GM12875 (cell line): ENCODE measurements around the gene DGCR2.
"Not testable (repeated sequence)": the region's sequence is repeated elsewhere in the genome, so short reads cannot be mapped to it uniquely, and the experiment has no call there.

ENCODE experiments used
- H3K4me3 ChIP-seq: one replicate; pipeline ENCODE4 v1.5.1; 2011; ENCODE audit warnings: low read depth, low read length, control low read depth
- CTCF ChIP-seq: IDR thresholded peaks from 2 replicates; pipeline ENCODE4 v1.5.1; 2011; ENCODE audit warnings: low read depth, mild to moderate bottlenecking, control low read depth, inconsistent platforms, low read length, moderate library complexity, borderline replicate concordance; ENCODE audit not compliant: insufficient read depth

The DGCR2 gene

GRCh38 chr22:19012308-19012986 lies 109.8 kb downstream of the DGCR2 start:
- no peak for TF ChIP-seq CTCF

GRCh38 chr22:19011611-19012010 lies 110.6 kb downstream of the DGCR2 start:
- H3K4me3 ChIP-seq = not testable (repeated sequence)

More at GRCh38 chr22:19012308-19012986, 109.8 kb downstream of the DGCR2 start:
- no peak overlapping the region for H3K4me3 ChIP-seq

- TF ChIP-seq CTCF = no peak
- no peak overlapping the region for H3K4me3 ChIP-seq
Observed at GRCh38 chr22:19011075-19011474, 111.1 kb downstream of the DGCR2 start.

GRCh38 chr22:19005905-19006304 lies 116.3 kb downstream of the DGCR2 start:
- no peak for TF ChIP-seq CTCF
- H3K4me3 ChIP-seq = no peak overlapping the region

GRCh38 chr22:19004471-19004870 lies 117.7 kb downstream of the DGCR2 start:
- H3K4me3 ChIP-seq = no peak overlapping the region
- no peak for TF ChIP-seq CTCF

- TF ChIP-seq CTCF = no peak
- no peak overlapping the region for H3K4me3 ChIP-seq
Observed at GRCh38 chr22:19003508-19003907, 118.7 kb downstream of the DGCR2 start.

GRCh38 chr22:19002684-19003038 lies 119.6 kb downstream of the DGCR2 start:
- no peak overlapping the region for H3K4me3 ChIP-seq
- TF ChIP-seq CTCF = no peak

GRCh38 chr22:19001204-19001603 lies 121.0 kb downstream of the DGCR2 start:
- H3K4me3 ChIP-seq = no peak overlapping the region
- TF ChIP-seq CTCF = no peak

- H3K4me3 ChIP-seq = not testable (repeated sequence)
Observed at GRCh38 chr22:19000106-19000505, 122.1 kb downstream of the DGCR2 start.
